GM18520 (cell line): Measurements from ENCODE around the gene WFIKKN2.
"Not testable (repeated sequence)": the region's sequence is repeated elsewhere in the genome, so short reads cannot be mapped to it uniquely, and the experiment has no call there.

Experiments used
- ATAC-seq: cut with Tn5 transposase; IDR thresholded peaks from one replicate; pipeline ENCODE4 v1.9.1; 2021; ENCODE audit not compliant: unreplicated experiment

Gene WFIKKN2

GRCh38 chr17:50871364-50871763, 36.0 kb downstream of the WFIKKN2 start:
- ATAC-seq: no peak

- no peak for ATAC-seq
Observed at GRCh38 chr17:50871898-50872297, 36.5 kb downstream of the WFIKKN2 start.

GRCh38 chr17:50872710-50873424, 37.5 kb downstream of the WFIKKN2 start:
- ATAC-seq: no peak

- ATAC-seq: no peak
Observed at GRCh38 chr17:50875074-50875473, 39.7 kb downstream of the WFIKKN2 start.

DNA sequence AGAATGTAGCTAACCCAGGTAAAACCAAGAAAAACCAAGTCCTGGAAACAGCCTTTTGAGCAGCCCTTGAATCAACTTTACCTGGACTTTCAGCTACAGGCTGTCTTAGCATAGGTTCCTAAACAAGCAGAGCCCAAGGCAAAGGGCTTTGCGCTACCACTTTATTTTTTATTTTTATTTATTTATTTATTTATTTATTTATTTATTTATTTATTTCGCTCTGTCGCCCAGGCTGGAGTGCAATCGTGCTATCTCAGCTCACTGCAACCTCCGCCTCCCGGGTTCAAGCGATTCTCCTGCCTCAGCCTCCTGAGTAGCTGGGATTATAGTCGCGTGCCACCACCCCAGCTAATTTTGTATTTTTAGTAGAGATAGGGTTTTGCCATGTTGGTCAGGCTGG, 41.7 kb downstream of the WFIKKN2 start:
- ATAC-seq: not testable (repeated sequence)

GRCh38 chr17:50877838-50878237, 42.5 kb downstream of the WFIKKN2 start:
- no peak for ATAC-seq

- no peak for ATAC-seq
Observed at GRCh38 chr17:50879086-50879485, 43.7 kb downstream of the WFIKKN2 start.

DNA sequence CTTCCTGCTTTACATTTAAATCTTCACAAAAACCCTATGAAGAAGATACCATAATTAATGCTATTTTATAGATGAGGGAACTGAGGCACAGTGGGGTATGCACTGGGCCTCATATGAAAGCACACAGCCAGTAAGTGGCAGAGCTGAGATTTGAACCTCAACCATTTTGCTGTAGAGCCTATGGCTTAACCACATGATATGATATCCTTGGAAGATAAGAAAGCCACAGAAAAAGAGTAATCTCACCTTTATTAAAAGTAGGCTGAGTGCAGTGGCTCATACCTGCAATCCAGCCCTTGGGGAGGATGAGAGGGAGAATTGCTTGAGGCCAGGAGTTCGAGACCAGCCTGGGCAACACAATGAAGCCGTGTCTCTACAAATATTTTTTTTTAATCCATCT, 45.8 kb downstream of the WFIKKN2 start:
- no peak for ATAC-seq

- ATAC-seq: no peak
Observed at GRCh38 chr17:50882851-50883250, 47.5 kb downstream of the WFIKKN2 start.

- ATAC-seq: no peak
Observed at GRCh38 chr17:50883850-50884438, 48.6 kb downstream of the WFIKKN2 start.

- no peak for ATAC-seq
Observed at GRCh38 chr17:50884439-50885311, 49.3 kb downstream of the WFIKKN2 start.

DNA sequence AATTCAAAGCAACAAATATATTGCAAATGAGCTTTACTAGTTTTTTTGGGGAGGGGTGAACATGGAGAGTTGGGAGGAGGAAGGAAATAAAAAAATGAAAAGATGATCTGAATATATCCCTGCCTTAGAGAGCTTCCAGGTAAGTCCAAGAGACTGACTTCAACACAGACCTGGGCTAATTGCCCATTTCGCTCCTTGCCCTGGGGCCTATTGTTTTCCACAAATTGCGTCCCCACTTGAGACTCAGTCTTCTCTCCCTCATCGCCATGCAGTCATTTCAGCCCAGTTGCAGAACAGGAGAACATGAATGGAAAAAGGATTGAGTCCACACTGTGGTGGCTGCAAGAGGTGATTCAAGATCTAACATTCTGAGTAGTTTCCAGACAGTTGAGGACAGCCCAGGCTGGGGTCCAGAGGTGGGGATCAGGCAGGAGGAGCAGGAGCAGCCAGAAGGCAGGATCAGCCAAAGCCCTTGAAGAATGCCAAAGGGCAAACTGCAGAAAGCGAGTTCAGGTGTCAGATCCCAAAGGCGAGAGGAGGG, 52.4 kb downstream of the WFIKKN2 start:
- ATAC-seq: no peak

GRCh38 chr17:50889528-50890118, 54.2 kb downstream of the WFIKKN2 start:
- ATAC-seq: no peak

- ATAC-seq: no peak
Observed at GRCh38 chr17:50890675-50891516, 55.5 kb downstream of the WFIKKN2 start.

DNA sequence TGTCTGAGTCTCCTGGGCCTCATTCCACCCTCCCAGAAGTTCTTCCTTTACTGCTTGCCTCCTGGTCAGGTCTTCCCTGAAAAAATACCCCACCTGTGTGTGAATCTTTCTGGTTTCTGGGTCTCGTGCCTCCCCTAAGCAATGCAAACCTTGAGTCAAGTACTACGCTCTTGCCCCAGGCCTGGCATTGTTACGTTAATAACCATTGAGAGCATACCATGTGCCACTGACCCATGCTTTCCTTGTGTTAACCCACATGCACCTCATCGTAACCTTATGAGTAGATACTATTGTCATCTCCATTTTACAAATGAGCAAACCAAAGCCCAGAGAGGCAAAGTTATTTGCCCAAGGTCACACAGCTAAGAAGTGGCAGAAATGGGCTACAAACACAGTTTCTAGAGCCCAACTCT, 56.2 kb downstream of the WFIKKN2 start:
- ATAC-seq: no peak
